Measurements from ENCODE around the gene TLX1. TPM values are rescaled to one million over a fixed set of nuclear protein-coding genes. Genes with fewer than 3 reads are reported as not detected.

Gene TLX1
- total RNA-seq, 1 experiment from 2014 or later: not detected

DNA sequence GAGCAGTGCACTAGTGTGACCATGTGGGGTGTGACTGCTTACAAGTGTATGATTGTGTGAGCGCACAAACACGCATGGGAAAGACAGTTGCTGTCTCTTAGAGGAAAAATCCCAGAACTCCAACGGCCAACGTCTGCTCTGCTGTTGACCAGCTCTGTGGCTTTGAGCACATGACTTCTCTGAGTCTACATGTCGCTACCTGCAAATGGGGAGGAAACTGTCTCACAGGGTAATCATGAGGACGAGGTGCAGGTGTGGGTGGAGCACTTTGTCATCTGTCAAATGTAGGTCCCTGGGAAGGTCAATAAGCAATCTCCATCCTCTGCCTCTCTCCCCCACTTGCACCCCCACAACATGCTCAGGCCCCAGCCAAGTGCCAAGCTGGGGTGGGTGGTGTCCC, 31.2 kb upstream of the TLX1 start:
- Histone ChIP-seq H3K27ac (ENCODE audit: low read length) (no peak overlapping the region), H2AFZ (ENCODE audit: low read length) (no peak overlapping the region), H3K4me2 (ENCODE audit: low read length) (no peak overlapping the region), H3K4me1 (ENCODE audit: insufficient read depth, low read length) (peaks cover 5% of the 10 kb centered on the region; the same call in 1 of the 2 replicates), H3K4me3 (ENCODE audit: low read length) (no peak overlapping the region), H4K20me1 (ENCODE audit: low read length) (no peaks in the 10 kb centered on the region), H3K9me3 (ENCODE audit: low read length) (no peaks in the 10 kb centered on the region), H3K9ac (ENCODE audit: low read length) (no peak overlapping the region), H3K27me3 (ENCODE audit: low read length) (no peaks in the 10 kb centered on the region), H3K79me2 (ENCODE audit: low read length) (no peaks in the 10 kb centered on the region), H3F3A (ENCODE audit: low read length, unreplicated experiment) (no peaks in the 10 kb centered on the region), H3K36me3 (ENCODE audit: low read depth, low read length) (no peaks in the 10 kb centered on the region), H3K9me2 (replicated peaks; ENCODE audit: low read length) (no peaks in the 10 kb centered on the region)
- TF ChIP-seq, protein P1, sequence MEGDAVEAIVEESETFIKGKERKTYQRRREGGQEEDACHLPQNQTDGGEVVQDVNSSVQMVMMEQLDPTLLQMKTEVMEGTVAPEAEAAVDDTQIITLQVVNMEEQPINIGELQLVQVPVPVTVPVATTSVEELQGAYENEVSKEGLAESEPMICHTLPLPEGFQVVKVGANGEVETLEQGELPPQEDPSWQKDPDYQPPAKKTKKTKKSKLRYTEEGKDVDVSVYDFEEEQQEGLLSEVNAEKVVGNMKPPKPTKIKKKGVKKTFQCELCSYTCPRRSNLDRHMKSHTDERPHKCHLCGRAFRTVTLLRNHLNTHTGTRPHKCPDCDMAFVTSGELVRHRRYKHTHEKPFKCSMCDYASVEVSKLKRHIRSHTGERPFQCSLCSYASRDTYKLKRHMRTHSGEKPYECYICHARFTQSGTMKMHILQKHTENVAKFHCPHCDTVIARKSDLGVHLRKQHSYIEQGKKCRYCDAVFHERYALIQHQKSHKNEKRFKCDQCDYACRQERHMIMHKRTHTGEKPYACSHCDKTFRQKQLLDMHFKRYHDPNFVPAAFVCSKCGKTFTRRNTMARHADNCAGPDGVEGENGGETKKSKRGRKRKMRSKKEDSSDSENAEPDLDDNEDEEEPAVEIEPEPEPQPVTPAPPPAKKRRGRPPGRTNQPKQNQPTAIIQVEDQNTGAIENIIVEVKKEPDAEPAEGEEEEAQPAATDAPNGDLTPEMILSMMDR (conservative IDR thresholded peaks at IDR 0.05; ENCODE audit: low read depth, low read length): no peak
- TF ChIP-seq EZH2phosphoT487 (IDR thresholded peaks at IDR 0.05; ENCODE audit: borderline replicate concordance, low read length): no peak
- no peak for TF ChIP-seq EZH2 (IDR thresholded peaks at IDR 0.05; ENCODE audit: low read length, unreplicated experiment)
- ChIA-PET CTCF (no interaction called here), POLR2A (ENCODE audit: unreplicated experiment) (no interaction called here)
- BruUV-seq (replicated peaks): no TSS peak
- intact Hi-C loops (cut with micrococcal nuclease): no loop called here
- DNase-seq (no peak), ATAC-seq (no peak)

DNA sequence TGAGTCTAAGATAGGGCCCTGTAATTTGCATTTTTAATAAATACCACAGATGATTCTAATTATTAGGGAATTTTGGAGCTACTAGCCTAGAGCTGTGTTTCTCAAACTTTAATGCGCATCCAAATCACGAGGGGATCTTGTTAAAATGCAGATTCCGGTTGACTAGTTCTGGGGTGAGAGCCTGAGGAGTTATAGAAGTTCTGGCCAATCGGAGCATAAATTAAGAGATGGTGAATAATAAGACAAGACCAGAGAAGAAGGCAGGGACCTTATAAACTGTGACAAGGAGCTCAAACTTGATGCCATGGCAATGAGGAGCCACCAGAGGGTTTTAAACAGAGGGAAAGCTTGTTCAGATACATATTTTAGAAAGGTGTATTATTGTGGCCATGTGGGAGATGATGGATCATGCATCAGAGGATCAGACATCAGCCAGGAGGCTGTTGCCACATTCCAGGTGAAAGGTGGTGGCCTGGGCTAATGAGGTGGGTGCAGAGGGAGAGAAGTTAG, 29.7 kb upstream of the TLX1 start:
- no peaks in the 10 kb centered on the region for H3K27me3 ChIP-seq (ENCODE audit: low read length)
- TF ChIP-seq EZH2phosphoT487 (IDR thresholded peaks at IDR 0.05; ENCODE audit: borderline replicate concordance, low read length): no peak
- TF ChIP-seq, protein P1 (conservative IDR thresholded peaks at IDR 0.05; ENCODE audit: low read depth, low read length): no peak
- TF ChIP-seq EZH2 (IDR thresholded peaks at IDR 0.05; ENCODE audit: low read length, unreplicated experiment): no peak
- no peaks in the 10 kb centered on the region for H3K9me2 ChIP-seq (replicated peaks; ENCODE audit: low read length)
- DNase-seq (no peak), ATAC-seq (no peak)
- H3K79me2 ChIP-seq (ENCODE audit: low read length): no peaks in the 10 kb centered on the region
- no peaks in the 10 kb centered on the region for H3K4me1 ChIP-seq (ENCODE audit: insufficient read depth, low read length)
- H3F3A ChIP-seq (ENCODE audit: low read length, unreplicated experiment): no peaks in the 10 kb centered on the region
- H2AFZ ChIP-seq (ENCODE audit: low read length): no peak overlapping the region
- no TSS peak for BruUV-seq (replicated peaks)
- H3K9ac ChIP-seq (ENCODE audit: low read length): no peak overlapping the region
- H3K27ac ChIP-seq (ENCODE audit: low read length): no peak overlapping the region
- no peaks in the 10 kb centered on the region for H3K36me3 ChIP-seq (ENCODE audit: low read depth, low read length)
- ChIA-PET CTCF (no interaction called here), POLR2A (ENCODE audit: unreplicated experiment) (no interaction called here)
- no peak overlapping the region for H3K4me3 ChIP-seq (ENCODE audit: low read length)
- H3K4me2 ChIP-seq (ENCODE audit: low read length): no peak overlapping the region
- no peaks in the 10 kb centered on the region for H4K20me1 ChIP-seq (ENCODE audit: low read length)
- no peaks in the 10 kb centered on the region for H3K9me3 ChIP-seq (ENCODE audit: low read length)
- intact Hi-C loops (cut with micrococcal nuclease): no loop called here

DNA sequence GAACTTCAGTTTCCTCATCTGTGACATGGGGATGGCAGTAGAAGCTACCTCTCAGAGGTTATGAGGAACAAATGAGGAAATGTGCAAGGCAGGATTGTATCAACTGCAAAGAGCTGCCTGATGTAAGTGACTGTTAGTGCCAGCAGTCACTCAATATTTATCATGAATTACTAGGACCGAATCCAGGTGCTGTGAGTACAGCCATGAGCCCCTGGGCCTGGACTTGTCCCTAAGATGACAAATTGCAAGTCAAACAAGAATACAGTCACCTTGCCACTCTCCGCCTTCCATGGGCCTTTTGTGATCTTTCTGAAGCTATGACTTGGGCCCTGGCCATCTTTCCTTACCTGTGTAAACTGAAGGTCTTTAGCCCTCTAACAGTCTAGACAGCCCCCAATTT, 27.7 kb upstream of the TLX1 start:
- CTCF ChIA-PET: interaction anchor here (0.7 kb wide), 1 partner anchor 9 kb away, joined by 3 read pairs; no protein-coding TSS in a partner anchor
- ATAC-seq (no peak), DNase-seq (no peak)
- no peaks in the 10 kb centered on the region for H4K20me1 ChIP-seq (ENCODE audit: low read length)
- no peaks in the 10 kb centered on the region for H3F3A ChIP-seq (ENCODE audit: low read length, unreplicated experiment)
- H3K9ac ChIP-seq (ENCODE audit: low read length): no peak overlapping the region
- no peak overlapping the region for H2AFZ ChIP-seq (ENCODE audit: low read length)
- H3K9me2 ChIP-seq (replicated peaks; ENCODE audit: low read length): no peaks in the 10 kb centered on the region
- H3K36me3 ChIP-seq (ENCODE audit: low read depth, low read length): no peaks in the 10 kb centered on the region
- TF ChIP-seq EZH2 (IDR thresholded peaks at IDR 0.05; ENCODE audit: low read length, unreplicated experiment) (no peak), EZH2phosphoT487 (IDR thresholded peaks at IDR 0.05; ENCODE audit: borderline replicate concordance, low read length) (no peak)
- TF ChIP-seq, protein P1 (conservative IDR thresholded peaks at IDR 0.05; ENCODE audit: low read depth, low read length): no peak
- POLR2A ChIA-PET (ENCODE audit: unreplicated experiment): no interaction called here
- BruUV-seq (replicated peaks): no TSS peak
- H3K27me3 ChIP-seq (ENCODE audit: low read length): no peaks in the 10 kb centered on the region
- H3K4me1 ChIP-seq (ENCODE audit: insufficient read depth, low read length): no peaks in the 10 kb centered on the region
- H3K4me3 ChIP-seq (ENCODE audit: low read length): no peak overlapping the region
- no peak overlapping the region for H3K27ac ChIP-seq (ENCODE audit: low read length)
- intact Hi-C loops (cut with micrococcal nuclease): no loop called here
- no peaks in the 10 kb centered on the region for H3K79me2 ChIP-seq (ENCODE audit: low read length)
- no peak overlapping the region for H3K4me2 ChIP-seq (ENCODE audit: low read length)
- no peaks in the 10 kb centered on the region for H3K9me3 ChIP-seq (ENCODE audit: low read length)
